ENCODE data around the gene EXOC7.

EXOC7 gene

GRCh38 chr17:76119409-76120371 is 16.1 kb upstream of the EXOC7 start:
- no peak for DNase-seq

GRCh38 chr17:76115138-76115754 is 11.7 kb upstream of the EXOC7 start:
- DNase-seq: no peak

- DNase-seq: no peak
Observed at GRCh38 chr17:76111956-76112355, 8.4 kb upstream of the EXOC7 start.

GRCh38 chr17:76107509-76107908 is 3.9 kb upstream of the EXOC7 start:
- no peak for DNase-seq

- DNase-seq: no peak
Observed at GRCh38 chr17:76106703-76107102, 3.1 kb upstream of the EXOC7 start.

GRCh38 chr17:76104896-76105231 is 1.3 kb upstream of the EXOC7 start:
- DNase-seq: no peak

- no peak for DNase-seq
Observed at GRCh38 chr17:76104140-76104895, 731 bp upstream of the EXOC7 start.

GRCh38 chr17:76102944-76103273 is 678 bp downstream of the EXOC7 start:
- no peak for DNase-seq

GRCh38 chr17:76097716-76098295 is 5.8 kb downstream of the EXOC7 start:
- no peak for DNase-seq

- no peak for DNase-seq
Observed at GRCh38 chr17:76095943-76096342, 7.6 kb downstream of the EXOC7 start.

- no peak for DNase-seq
Observed at GRCh38 chr17:76094046-76094445, 9.5 kb downstream of the EXOC7 start.

GRCh38 chr17:76092526-76093413 is 10.8 kb downstream of the EXOC7 start:
- no peak for DNase-seq

GRCh38 chr17:76091526-76092286 is 11.9 kb downstream of the EXOC7 start:
- no peak for DNase-seq

- DNase-seq: no peak
Observed at GRCh38 chr17:76090517-76091129, 13.0 kb downstream of the EXOC7 start.

GRCh38 chr17:76089680-76090516 is 13.7 kb downstream of the EXOC7 start:
- DNase-seq: no peak

GRCh38 chr17:76088868-76089576 is 14.6 kb downstream of the EXOC7 start:
- no peak for DNase-seq

GRCh38 chr17:76088041-76088867 is 15.3 kb downstream of the EXOC7 start:
- no peak for DNase-seq

- no peak for DNase-seq
Observed at GRCh38 chr17:76087531-76087930, 16.1 kb downstream of the EXOC7 start.

- DNase-seq: no peak
Observed at GRCh38 chr17:76086384-76086783, 17.2 kb downstream of the EXOC7 start.
